Smooth muscle cell (in vitro differentiated cells): Measurements from ENCODE around the gene TMPRSS11A. TPM values are rescaled to one million over a fixed set of nuclear protein-coding genes. Genes with fewer than 3 reads are reported as not detected.
A peak's percentile ranks its signal among the peaks of the same experiment; 100 is the strongest.

Experiments
- DNase-seq: peaks from one replicate; lab custom pipeline; 2025; ENCODE audit not compliant: unreplicated experiment; lab: John Stamatoyannopoulos, UW
- H2AFZ ChIP-seq: fragments of 200-600 bp; sonication (generic); 2 replicates; pipeline ENCODE4 v1.6.0; 2016; ENCODE audit warnings: antibody characterized with exemption, low read depth, mild to moderate bottlenecking
- H3F3A ChIP-seq: fragments of 200-600 bp; sonication (generic); 2 replicates; pipeline ENCODE4 v1.6.0; 2017; ENCODE audit warnings: antibody characterized with exemption, low read depth
- H3K27ac ChIP-seq: fragments of 200-600 bp; sonication (generic); 2 replicates; pipeline ENCODE4 v1.5.1; 2016; ENCODE audit warnings: low read depth, mild to moderate bottlenecking
- H3K27me3 ChIP-seq: fragments of 200-600 bp; sonication (generic); 2 replicates; pipeline ENCODE4 v1.6.1; 2016; ENCODE audit warnings: low read depth, mild to moderate bottlenecking
- H3K36me3 ChIP-seq: fragments of 200-600 bp; sonication (generic); 2 replicates; pipeline ENCODE4 v1.5.1; 2016; ENCODE audit warnings: low read depth
- H3K4me1 ChIP-seq: fragments of 200-600 bp; sonication (generic); 2 replicates; pipeline ENCODE4 v1.5.1; 2016; ENCODE audit warnings: low read depth
- H3K4me2 ChIP-seq: fragments of 200-600 bp; sonication (generic); 2 replicates; pipeline ENCODE4 v1.6.0; 2016; ENCODE audit warnings: mild to moderate bottlenecking
- H3K4me3 ChIP-seq: fragments of 200-600 bp; sonication (generic); 2 replicates; pipeline ENCODE4 v1.5.1; 2016; ENCODE audit warnings: mild to moderate bottlenecking
- H3K79me2 ChIP-seq: fragments of 200-600 bp; sonication (generic); 2 replicates; pipeline ENCODE4 v1.6.0; 2016; ENCODE audit warnings: low read depth, mild to moderate bottlenecking
- H3K9ac ChIP-seq: fragments of 200-600 bp; sonication (generic); 2 replicates; pipeline ENCODE4 v1.6.0; 2016; ENCODE audit warnings: low read depth
- H3K9me3 ChIP-seq: fragments of 200-600 bp; sonication (generic); replicated peaks from 2 replicates; pipeline ENCODE4 v1.5.1; 2016; ENCODE audit warnings: low read depth
- H4K20me1 ChIP-seq: fragments of 200-600 bp; sonication (generic); 2 replicates; pipeline ENCODE4 v1.6.0; 2016; ENCODE audit warnings: low read depth
- whole genome bisulfite sequencing: methylation state at CpG from one replicate; pipeline ENCODE4 v1.1.7; 2016; ENCODE audit warnings: low lambda C conversion rate; 5-methylcytosine and 5-hydroxymethylcytosine counted together
- polyA plus RNA-seq: library from polyadenylated mRNA; unstranded; fragments of >200 nt; fragmentation: Nextera tagmentation; extraction: Ambion mirVana; gene quantifications from 2 replicates; pipeline ENCODE4 v1.2.1, GENCODE V29; 2016
- total RNA-seq: library from RNA; depleted of rRNA; stranded (reverse); fragments of >200 nt; gene quantifications from 2 replicates; pipeline ENCODE4 v1.2.3, GENCODE V29; 2014
- TF ChIP-seq, protein P1 (sequence below): fragments of 200-600 bp; sonication (generic); IDR thresholded peaks from 2 replicates; pipeline ENCODE4 v1.5.1; 2017; ENCODE audit warnings: borderline replicate concordance, mild to moderate bottlenecking, antibody characterized with exemption; ENCODE audit not compliant: insufficient read depth, poor library complexity, severe bottlenecking

The TMPRSS11A gene
- total and polyA plus RNA-seq, 2 experiments from 2014 or later, result 2.8 TPM; not detected in 1

DNA sequence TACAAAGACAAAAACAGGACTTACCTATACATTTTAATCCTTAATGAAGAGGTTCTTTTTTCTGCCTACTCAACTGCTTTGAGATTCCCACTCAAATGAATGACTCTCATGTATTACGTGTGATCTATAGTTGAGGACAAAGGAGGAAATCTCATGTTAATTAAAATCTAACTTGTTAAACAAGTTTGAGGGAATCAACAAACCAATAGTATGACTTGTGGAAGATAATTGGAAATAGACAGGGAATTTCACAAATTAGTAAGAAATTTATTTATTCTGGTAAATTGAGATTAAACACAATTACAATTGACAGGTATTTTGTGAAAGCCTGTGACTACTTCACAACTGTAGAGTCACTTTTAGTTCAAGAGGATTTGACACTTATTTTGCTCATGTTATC lies 79.4 kb downstream of the TMPRSS11A start, which contains the start of gene TMPRSS11D:
TSS of gene TMPRSS11D (minus strand) at position 101 of the 400 bp plus-strand sequence. CDS start at position 32, 69 bp downstream.
- 94% methylated on average over 1 of the region's 1 CpG for WGBS
- Histone ChIP-seq H2AFZ (peak within 1 kb of the TSS; percentile 87), H3K79me2 (no peaks in the 10 kb centered on the region), H3F3A (peaks cover 3% of the 10 kb centered on the region), H3K9me3 (no peaks in the 10 kb centered on the region), H3K9ac (no peak within 1 kb of the TSS), H3K4me1 (peaks cover 12% of the 10 kb centered on the region), H3K27ac (peak within 1 kb of the TSS; percentile 94), H3K4me2 (no peak within 1 kb of the TSS), H3K4me3 (no peak within 1 kb of the TSS), H4K20me1 (no peaks in the 10 kb centered on the region), H3K27me3 (no peaks in the 10 kb centered on the region), H3K36me3 (no peaks in the 10 kb centered on the region)
- TF ChIP-seq, protein P1, sequence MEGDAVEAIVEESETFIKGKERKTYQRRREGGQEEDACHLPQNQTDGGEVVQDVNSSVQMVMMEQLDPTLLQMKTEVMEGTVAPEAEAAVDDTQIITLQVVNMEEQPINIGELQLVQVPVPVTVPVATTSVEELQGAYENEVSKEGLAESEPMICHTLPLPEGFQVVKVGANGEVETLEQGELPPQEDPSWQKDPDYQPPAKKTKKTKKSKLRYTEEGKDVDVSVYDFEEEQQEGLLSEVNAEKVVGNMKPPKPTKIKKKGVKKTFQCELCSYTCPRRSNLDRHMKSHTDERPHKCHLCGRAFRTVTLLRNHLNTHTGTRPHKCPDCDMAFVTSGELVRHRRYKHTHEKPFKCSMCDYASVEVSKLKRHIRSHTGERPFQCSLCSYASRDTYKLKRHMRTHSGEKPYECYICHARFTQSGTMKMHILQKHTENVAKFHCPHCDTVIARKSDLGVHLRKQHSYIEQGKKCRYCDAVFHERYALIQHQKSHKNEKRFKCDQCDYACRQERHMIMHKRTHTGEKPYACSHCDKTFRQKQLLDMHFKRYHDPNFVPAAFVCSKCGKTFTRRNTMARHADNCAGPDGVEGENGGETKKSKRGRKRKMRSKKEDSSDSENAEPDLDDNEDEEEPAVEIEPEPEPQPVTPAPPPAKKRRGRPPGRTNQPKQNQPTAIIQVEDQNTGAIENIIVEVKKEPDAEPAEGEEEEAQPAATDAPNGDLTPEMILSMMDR, result no peak
- DNase-seq, result no peak

DNA sequence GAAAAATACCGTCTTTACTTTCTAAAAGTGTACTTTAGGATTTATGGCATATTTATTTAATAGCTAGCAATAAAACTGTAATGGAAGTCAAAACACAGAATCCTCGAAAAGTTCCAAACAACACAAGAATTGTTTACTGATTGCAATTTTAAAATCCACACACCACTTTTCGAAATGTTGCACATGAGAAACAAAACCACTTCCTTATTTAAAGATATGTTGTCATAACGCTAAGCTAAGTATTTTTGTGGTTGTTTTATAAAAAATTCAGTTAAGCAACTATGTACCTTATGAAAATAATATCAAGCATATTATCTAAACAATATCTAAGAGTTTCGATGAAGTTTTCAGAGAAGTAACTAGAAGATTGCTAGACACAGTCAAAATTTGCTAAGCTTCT lies 79.8 kb downstream of the TMPRSS11A start:
- H3K4me1 ChIP-seq, result peaks cover 12% of the 10 kb centered on the region
- TF ChIP-seq, protein P1, result no peak
- H3K9me3 ChIP-seq, result no peaks in the 10 kb centered on the region
- no peak overlapping the region for H3K4me2 ChIP-seq
- 90% methylated on average over 5 of the region's 5 CpGs for WGBS
- no peaks in the 10 kb centered on the region for H4K20me1 ChIP-seq
- H3K79me2 ChIP-seq, result no peaks in the 10 kb centered on the region
- H3K36me3 ChIP-seq, result no peaks in the 10 kb centered on the region
- no peak overlapping the region for H3K9ac ChIP-seq
- H3K4me3 ChIP-seq, result no peak overlapping the region
- no peak overlapping the region for H2AFZ ChIP-seq
- H3K27me3 ChIP-seq, result no peaks in the 10 kb centered on the region
- DNase-seq, result no peak
- H3F3A ChIP-seq, result peaks cover 3% of the 10 kb centered on the region
- no peak overlapping the region for H3K27ac ChIP-seq

DNA sequence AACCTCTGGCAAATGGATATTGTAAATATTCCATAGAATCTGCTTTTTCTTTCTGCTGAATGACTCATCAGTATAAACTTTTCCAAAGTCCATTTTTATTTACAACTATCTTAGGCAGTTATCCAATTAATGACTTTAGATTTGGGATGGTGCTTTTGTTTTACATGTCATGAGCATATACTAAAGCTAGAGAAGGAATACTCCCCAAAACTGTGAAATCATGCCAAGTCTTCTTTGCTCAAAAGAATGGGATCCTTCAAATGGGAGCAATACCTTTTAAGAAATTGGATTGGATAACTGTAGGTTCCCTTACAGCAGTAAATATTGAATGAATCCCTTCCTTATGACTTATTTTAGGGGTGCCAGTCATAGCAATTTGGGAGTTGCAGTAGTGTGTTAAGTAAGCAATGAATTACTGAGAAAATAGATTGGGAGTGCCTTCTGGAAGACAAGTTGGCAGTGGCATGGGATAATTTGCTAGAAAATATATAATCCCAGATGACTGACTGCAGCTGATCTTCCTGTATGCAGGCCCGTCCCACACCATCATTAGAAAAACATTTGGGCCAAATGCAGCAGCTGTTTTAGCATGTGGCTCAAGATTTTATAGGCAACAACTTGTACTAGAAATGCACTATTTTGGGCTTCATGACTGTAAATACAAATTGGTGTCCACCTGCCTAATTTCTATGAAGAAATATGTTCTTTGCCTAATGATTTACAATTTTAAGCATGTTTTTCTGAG lies 82.3 kb downstream of the TMPRSS11A start:
- Histone ChIP-seq H3K4me3 (no peak overlapping the region), H4K20me1 (no peaks in the 10 kb centered on the region), H3K27me3 (no peaks in the 10 kb centered on the region), H2AFZ (no peak overlapping the region), H3K9me3 (no peaks in the 10 kb centered on the region), H3K27ac (no peak overlapping the region), H3K79me2 (no peaks in the 10 kb centered on the region), H3K4me1 (peaks cover 9% of the 10 kb centered on the region), H3K36me3 (no peaks in the 10 kb centered on the region), H3K4me2 (no peak overlapping the region), H3F3A (peaks cover 3% of the 10 kb centered on the region), H3K9ac (no peak overlapping the region)
- WGBS, result 72% methylated on average over 1 of the region's 1 CpG
- no peak for DNase-seq
- TF ChIP-seq, protein P1, result no peak

DNA sequence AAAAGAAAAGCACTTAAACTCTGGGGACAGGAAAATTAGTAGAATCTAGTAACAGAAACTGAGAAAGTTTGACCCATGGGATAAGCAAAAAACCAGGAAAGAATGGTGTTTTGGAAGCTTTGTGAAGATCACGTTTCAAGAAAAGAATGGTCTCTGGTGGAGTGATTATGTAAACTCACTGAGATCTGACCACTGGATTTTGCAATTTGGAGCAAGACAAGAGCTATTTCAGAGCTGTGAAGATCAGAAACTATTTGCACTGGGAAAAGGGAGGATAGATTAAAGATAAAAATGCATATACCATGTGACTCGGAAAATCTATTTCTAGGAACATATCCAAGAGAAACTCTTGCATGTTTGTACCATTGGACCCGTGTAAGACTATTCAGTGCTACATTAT lies 83.8 kb downstream of the TMPRSS11A start:
- 89% methylated on average over 3 of the region's 3 CpGs for WGBS
- H3K27ac ChIP-seq, result no peak overlapping the region
- DNase-seq, result no peak
- H3F3A ChIP-seq, result no peaks in the 10 kb centered on the region
- no peaks in the 10 kb centered on the region for H4K20me1 ChIP-seq
- H3K79me2 ChIP-seq, result no peaks in the 10 kb centered on the region
- H3K36me3 ChIP-seq, result no peaks in the 10 kb centered on the region
- H3K4me1 ChIP-seq, result no peaks in the 10 kb centered on the region
- TF ChIP-seq, protein P1, result no peak
- H3K4me3 ChIP-seq, result no peak overlapping the region
- no peak overlapping the region for H2AFZ ChIP-seq
- H3K9me3 ChIP-seq, result no peaks in the 10 kb centered on the region
- no peaks in the 10 kb centered on the region for H3K27me3 ChIP-seq
- no peak overlapping the region for H3K4me2 ChIP-seq
- H3K9ac ChIP-seq, result no peak overlapping the region
